Measurements from ENCODE around the gene CD38. TPM values are rescaled to one million over a fixed set of nuclear protein-coding genes. Genes with fewer than 3 reads are reported as not detected.
A peak's percentile ranks its signal among the peaks of the same experiment; 100 is the strongest.
"Not testable (repeated sequence)": the region's sequence is repeated elsewhere in the genome, so short reads cannot be mapped to it uniquely, and the experiment has no call there.

The CD38 gene
- total RNA-seq: 0.04 and 0.07 TPM in 2 replicates

DNA sequence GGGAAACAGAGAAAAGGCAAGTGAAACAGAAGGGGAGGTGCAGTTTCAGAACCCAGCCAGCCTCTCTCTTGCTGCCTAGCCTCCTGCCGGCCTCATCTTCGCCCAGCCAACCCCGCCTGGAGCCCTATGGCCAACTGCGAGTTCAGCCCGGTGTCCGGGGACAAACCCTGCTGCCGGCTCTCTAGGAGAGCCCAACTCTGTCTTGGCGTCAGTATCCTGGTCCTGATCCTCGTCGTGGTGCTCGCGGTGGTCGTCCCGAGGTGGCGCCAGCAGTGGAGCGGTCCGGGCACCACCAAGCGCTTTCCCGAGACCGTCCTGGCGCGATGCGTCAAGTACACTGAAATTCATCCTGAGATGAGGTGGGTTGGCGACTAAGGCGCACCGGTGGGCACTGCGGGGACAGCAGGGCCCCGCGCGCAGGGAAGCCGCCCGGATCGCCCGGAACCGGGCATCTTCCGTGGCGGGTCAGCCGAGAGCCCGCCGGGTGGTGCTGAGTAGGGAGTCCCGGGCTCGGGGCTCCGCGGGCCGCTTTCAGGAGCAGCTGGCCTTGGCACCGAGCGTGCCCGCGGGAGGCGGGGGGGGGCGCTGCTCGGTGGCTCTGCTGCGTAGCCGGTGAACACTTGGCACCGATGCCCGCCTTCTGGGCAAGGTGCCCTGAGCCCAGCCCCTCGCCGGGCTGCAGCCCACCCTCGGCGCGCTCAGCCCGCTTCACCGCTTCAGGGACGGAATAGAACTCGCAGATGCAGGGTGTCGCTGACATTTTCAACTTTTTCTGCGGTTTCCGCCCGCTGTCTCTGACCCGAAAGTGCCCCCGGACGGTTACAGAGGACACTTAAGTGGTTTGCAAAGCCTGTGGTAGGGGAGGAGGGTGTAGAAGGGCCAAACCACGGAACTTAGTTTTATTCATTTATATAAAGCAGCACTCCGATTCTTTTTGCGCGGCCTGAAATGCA, at the start of gene CD38:
Gene CD38 (plus strand): TSS at position 40 of the 953 bp plus-strand sequence. CDS start 87 bp downstream, at position 127.
- no peak for DNase-seq (ENCODE audit: low read depth, low spot score)

DNA sequence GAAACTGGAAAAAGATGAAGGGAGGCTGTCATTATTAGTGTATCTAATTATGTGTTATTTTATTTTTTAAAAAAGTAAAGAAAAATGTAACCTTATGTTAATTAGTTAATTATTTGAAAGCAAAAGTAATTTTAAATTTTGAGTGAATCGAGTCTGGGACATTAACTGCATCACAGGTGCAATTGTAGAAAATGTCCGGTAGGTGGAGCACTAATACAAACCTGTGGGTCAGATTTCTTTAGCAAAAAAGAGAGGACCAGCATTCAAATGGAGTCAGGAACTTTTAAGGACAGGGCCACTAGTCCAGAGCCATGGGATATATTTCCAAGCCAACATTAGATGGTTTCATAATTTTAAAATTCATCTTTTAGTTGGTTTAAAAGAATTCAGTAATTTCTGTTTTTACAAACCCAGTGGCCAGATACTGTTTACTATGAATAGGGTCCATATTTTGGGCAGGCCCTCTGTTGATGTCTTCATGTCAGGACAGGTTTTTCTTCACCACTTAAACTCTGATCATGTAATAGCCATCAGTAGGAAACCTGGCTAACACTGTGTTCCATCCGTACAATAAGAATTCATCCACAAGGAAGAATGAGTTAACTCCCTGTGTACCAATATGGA, 48.1 kb upstream of the CD38 start:
- DNase-seq (ENCODE audit: low read depth, low spot score): no peak

DNA sequence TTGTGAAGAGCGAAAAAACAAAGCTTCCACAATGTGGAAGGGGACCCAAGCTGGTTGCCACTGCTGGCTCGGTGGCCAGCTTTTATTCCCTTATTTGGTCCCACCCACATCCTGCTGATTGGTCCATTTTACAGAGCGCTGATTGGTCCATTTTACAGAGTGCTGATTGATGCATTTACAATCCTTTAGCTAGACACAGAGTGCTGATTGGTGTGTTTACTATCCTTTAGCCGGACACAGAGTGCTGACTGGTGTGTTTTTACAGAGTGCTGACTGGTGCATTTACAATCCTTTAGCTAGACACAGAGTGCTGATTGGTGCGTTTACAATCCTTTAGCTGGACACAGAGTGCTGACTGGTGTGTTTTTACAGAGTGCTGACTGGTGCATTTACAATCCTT, 45.1 kb upstream of the CD38 start:
- DNase-seq (ENCODE audit: low read depth, low spot score): not testable (repeated sequence)

- no peak for DNase-seq (ENCODE audit: low read depth, low spot score)
Observed at GRCh38 chr4:15735536-15735935, 42.6 kb upstream of the CD38 start.

GRCh38 chr4:15736514-15737050, 41.5 kb upstream of the CD38 start:
- no peak for DNase-seq (ENCODE audit: low read depth, low spot score)

- DNase-seq (ENCODE audit: low read depth, low spot score): no peak
Observed at GRCh38 chr4:15737255-15737654, 40.9 kb upstream of the CD38 start.

DNA sequence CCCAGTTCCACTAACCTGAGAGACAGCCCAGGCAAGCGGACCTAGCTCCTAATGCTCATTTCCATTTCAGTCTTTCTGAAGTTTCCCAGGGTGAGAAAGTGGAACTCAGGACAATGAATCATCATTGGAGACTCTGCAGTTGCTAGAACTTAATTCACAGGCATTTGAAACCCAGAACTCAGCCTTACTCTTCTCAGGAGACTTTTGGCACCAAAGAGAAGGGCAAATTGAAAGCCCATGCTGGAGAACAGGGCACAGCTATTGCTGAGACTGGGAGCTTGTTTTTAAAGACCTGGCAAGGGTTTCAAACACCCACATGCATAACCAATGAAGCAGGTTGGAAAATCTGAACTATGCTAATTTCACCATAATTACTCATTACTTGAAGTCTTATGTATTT, 39.3 kb upstream of the CD38 start:
- no peak for DNase-seq (ENCODE audit: low read depth, low spot score)

- DNase-seq (ENCODE audit: low read depth, low spot score): no peak
Observed at GRCh38 chr4:15740764-15741404, 37.2 kb upstream of the CD38 start.

GRCh38 chr4:15742083-15742582, 36.0 kb upstream of the CD38 start:
- DNase-seq (ENCODE audit: low read depth, low spot score): no peak

GRCh38 chr4:15742637-15743036, 35.5 kb upstream of the CD38 start:
- DNase-seq (ENCODE audit: low read depth, low spot score): no peak

DNA sequence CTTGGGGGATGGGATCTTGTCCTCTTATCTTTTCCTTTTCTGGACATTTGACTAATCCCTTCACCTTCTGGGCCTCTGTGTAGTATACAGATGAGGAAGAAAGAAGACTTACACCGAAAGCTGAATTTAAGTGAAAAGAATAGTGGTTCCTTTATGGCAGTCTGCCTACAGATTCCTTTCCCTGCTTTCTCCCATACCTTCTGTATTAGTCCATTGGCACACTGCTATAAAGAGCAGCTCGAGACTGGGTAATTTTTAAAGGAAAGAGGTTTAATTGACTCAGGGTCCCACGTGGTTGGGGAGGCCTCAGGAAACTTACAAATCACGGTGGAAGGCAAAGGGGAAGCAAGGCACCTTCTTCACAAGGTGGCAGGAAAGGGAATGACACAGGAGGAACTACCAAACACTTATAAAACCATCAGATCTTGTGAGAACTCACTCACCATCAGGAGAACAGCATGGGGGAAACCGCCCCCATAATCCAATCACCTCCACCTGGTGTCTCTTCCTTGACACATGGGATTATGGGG, 34.0 kb upstream of the CD38 start:
- no peak for DNase-seq (ENCODE audit: low read depth, low spot score)

GRCh38 chr4:15746110-15746509, 32.0 kb upstream of the CD38 start:
- no peak for DNase-seq (ENCODE audit: low read depth, low spot score)

GRCh38 chr4:15749001-15749400, 29.1 kb upstream of the CD38 start:
- DNase-seq (ENCODE audit: low read depth, low spot score): no peak

DNA sequence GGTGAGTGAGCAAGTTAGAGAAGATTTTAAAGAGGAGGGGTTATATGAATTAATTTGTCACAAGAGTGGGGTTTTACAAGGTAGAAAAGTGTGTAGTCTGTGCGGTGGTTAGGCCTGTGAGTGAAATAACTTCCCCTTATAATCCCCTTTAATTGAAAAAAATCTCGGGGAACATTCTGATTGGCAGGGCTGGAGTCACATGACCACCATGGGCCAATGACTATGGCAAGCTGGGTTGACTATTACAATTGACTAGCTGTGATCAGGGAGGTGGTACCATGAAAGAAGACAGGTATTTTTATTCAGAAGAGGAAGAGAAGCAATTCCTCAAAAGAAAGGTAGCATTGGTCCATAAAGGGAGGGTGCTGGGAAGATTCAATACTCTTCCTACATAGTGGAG, 27.0 kb upstream of the CD38 start:
- DNase-seq (ENCODE audit: low read depth, low spot score): no peak

DNA sequence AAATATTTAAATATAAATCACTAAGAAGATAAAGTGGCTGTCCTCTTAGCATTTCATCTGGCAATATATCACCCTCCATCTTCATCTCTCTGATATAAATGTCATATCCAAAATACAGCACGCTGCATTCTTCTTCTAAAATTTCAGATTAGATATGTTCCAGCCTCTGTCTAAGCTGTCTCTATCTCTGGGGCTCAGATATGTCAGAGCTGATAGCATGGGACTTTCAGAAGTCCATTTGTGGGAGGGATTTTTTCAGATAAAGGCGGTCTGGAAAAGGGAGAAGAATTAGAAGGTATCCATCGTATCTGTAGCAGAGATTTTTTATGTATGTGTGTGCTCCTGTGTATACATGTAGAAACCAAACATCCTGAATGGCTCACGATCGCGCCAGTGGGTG, 25.0 kb upstream of the CD38 start:
- DNase-seq (ENCODE audit: low read depth, low spot score): no peak

GRCh38 chr4:15753786-15754185, 24.3 kb upstream of the CD38 start:
- peak; percentile 87 for DNase-seq (ENCODE audit: low read depth, low spot score)

- DNase-seq (ENCODE audit: low read depth, low spot score): peak; percentile 80
Observed at GRCh38 chr4:15754323-15754722, 23.8 kb upstream of the CD38 start.

DNA sequence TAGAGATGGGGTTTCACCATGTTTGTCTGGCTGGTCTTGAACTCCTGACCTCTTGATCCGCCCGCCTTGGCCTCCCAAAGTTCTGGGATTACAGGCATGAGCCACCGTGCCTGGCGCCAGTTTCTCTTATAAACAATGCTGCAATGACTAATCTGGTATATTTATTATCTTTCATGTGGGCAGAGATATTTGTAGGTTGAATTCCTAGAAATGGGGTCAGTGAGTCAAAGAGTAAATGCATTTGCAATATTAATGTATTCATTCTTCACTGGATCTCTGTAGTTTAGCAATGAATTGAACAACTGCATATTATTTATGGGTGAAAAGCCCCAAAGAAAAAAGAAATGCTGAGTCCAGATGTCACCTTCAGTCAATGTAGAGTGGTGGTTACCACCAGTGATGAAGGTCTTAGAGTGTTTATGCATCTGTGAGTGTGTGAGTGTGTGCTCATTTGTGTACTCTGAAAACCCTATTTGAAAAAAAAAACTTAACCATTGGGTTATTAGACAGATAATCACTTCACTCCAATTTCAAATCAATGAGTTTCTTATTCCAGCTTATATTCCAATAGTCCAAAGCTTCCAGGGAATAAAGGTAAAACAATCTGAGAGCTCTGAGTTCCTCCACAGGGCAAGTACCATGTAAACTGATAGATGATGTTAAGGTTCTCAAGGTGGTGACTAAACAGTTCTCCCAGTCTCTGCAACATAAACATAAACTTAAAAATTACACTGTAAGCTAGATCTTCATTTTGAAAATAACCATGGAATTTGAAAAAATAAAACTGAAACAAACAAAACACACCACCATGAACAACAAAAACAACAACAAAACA, 22.6 kb upstream of the CD38 start:
- DNase-seq (ENCODE audit: low read depth, low spot score): peak; percentile 29

DNA sequence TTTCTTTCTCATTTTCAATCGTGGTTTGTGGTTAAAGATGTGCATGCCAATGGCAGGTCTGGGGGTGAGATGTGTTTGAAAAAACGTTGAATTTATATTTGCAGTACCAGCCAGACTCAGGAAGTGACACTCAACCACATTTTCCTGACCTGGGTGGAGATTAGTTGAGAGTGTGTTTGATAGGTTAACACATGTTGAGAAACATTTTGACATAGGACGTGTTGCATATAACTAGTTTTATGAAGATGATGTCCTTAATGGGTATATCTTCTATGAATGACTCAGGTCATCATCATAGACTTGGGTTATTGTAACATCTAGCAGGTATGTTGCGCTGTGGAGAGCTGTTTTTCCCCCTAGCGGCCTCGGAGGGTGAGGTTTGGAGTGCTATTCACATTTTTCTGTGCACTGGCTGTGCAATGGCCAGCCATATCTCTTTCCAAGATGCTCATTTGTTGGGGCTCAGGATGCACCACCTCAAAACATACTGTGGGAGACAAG, 21.7 kb upstream of the CD38 start:
- DNase-seq (ENCODE audit: low read depth, low spot score): no peak

DNA sequence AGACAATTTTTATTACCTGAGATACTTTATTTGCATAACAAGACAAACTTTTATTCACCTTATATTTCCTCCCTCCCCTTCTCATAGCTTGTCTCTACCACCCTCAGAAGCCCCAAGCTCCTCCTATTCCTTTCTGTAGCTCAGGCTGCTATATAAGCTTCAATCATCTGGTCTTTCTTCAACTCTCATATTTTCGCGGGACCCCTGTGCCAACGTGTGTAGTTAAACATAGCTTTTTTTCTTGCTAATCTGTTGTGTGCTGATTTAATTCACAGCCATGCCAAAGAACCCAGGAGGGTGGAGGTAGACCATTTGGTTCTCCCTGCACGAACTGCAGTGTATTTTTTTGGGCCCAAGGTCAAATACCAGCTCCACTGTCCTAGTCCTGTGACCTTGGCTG, 21.1 kb upstream of the CD38 start:
- DNase-seq (ENCODE audit: low read depth, low spot score): no peak

All from pulmonary artery endothelial cell (primary cell).